Left hindlimb (tissue), 1 donor: Measurements from ENCODE around the gene REM2.
"Not testable (repeated sequence)": the region's sequence is repeated elsewhere in the genome, so short reads cannot be mapped to it uniquely, and the experiment has no call there.

Source experiments
- DNase-seq: peaks from one replicate; pipeline ENCODE4 v3.0.0-alpha.2; 2018

The REM2 gene

GRCh38 chr14:22900081-22900799 lies 17.2 kb downstream of the REM2 start:
- DNase-seq = peak; percentile 66

DNA sequence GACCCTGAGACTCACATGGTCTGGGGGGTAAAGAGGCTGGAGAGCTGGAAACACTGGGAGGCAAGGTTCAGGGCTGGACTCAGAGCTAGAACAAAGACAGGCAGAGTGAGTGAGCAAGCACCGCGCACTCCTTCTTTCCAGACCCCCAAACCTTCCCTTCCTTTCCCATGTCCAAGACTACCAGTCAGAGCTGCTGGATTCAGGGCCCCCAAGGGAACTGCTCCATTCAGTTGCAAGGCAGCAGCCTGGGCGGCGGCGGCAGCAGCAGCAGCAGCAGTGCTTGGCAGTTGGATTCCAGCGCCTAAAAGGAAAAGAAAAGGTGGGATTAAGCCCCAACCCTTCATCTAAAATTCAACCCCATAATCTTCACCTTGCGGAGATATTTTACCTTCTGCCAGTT lies 18.8 kb downstream of the REM2 start:
- no peak for DNase-seq

DNA sequence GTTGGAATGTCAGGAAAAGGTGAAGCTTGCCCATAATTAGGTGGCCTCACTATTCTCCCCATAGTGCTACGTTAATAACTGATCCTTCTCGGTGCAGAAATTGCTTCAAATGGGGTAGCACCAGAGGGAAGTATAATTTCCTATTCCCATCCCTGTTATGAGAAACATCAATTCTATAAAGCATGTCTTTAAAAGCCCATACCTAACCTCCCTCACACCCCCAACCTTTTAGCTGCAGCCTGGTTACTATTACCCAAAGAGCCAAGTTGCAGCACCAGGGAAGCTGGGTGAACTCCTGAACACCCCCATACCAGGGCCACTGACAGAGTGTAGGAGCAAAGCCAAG lies 20.7 kb downstream of the REM2 start:
- no peak for DNase-seq

DNA sequence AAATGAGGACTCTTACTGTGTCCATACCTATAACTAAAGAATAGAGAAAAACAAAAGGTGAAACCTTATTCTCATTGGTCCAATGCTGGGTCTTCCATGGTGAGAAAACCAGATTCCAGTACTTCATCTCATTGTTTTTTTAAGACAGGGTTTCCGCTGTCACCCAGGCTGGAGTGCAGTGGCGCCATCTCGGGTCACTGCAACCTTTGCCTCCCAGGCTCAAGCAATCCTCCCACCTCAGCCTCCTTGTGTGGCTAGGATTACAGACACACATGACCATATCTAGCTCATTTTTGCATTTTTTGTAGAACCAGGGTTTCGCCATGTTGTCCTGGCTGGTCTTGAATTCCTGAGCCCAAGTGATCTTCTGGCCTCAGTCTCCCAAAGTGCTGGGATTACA lies 22.6 kb downstream of the REM2 start:
- DNase-seq = no peak

GRCh38 chr14:22906073-22906472 lies 23.1 kb downstream of the REM2 start:
- DNase-seq = no peak

GRCh38 chr14:22907429-22907828 lies 24.4 kb downstream of the REM2 start:
- DNase-seq = no peak

DNA sequence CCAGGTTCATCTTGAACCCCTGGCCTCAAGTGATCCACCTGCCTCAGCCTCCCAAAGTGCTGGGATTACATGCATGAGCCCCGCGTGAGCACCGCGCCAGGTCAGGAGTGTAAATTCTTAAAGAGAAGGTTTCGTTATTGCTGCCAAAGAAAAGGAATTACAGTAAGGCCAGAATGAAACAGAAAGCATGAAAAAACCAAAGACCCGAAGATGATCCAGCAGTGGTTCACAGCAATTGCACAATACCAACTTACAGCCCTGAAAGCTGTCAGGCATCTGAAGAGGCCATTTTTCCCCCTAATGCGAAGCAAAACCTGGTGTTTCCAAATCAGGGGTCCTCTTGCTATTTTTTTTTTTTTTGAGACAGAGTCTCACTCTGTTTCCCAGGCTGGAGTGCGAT lies 25.6 kb downstream of the REM2 start:
- DNase-seq = no peak

GRCh38 chr14:22910916-22911315 lies 27.9 kb downstream of the REM2 start:
- no peak for DNase-seq

DNA sequence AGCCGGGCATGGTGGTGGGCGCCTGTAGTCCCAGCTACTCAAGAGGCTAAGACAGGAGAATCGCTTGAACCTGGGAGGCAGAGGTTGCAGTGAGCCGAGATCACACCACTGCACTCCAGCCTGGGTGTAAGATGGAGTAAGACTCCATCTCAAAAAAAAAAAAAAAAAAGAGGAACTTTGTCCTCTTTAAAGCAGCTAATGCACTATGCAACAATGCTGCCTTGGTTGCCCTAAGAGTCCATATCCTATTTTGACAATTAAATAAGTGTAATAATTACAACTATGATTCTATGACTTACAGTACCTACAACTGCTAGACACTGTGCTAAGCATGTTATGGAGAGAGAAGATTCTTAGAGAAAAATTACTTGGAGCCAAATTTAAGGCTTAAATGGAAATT lies 31.8 kb downstream of the REM2 start:
- not testable (repeated sequence) for DNase-seq

- no peak for DNase-seq
These were observed 33.0 kb downstream of the REM2 start for GRCh38 chr14:22915886-22916521.

DNA sequence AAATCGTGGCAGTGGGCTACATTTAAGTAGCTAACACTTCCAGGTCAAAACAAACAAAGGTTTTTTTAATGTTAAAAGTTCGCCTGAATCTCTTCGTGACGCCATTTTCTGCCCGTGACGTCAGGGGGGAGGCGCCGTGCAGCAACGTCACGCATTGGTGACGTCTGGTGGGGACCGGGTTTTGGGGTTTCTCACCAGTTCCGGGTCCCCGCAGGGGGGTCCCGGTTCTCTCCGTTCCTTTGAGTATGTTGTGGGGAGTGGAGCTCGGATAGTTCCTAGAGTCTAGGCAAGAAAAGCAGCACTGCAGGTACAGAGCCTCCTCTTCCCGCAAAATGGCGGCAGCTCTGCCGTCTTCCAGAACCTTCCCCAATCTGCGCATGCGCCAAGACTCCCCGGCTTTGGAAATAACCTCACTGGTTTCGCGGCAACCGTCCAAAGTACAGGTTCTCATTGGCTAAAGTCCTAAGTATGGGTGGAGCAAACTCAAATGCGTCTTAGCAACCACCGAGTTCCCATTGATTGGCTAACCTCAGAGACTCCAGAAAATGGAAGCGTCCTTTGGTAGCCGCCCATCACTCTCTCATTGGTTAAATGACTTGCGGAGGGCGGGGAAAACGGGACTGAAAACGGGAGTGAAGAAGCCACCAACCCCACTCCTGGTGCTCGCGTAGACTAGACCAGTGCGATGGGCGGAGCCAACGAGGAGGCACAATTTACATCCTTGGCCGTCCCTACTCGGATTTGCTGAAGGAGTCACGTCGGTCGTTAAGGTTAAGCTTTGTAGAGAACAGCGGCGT lies 36.0 kb downstream of the REM2 start, which contains the start of gene RBM23:
TSS of gene RBM23 (minus strand) at position 346 of the 797 bp plus-strand sequence.
- peak; percentile 100 for DNase-seq

DNA sequence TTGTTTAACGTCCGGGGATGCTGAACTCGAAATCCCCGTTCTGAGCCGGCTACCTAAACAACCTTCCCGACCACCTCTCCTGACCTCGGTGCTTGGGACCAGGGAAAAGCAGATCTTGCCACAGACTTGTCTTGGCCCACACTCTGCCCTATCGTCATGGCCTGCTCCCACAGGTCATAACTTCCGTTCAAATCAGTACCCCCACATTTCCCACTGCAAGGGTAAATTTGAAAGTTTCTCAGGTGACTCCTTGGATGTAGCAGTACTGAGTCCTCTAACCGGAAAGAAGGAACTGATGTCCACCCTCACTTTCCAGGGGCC lies 36.5 kb downstream of the REM2 start:
- no peak for DNase-seq

DNA sequence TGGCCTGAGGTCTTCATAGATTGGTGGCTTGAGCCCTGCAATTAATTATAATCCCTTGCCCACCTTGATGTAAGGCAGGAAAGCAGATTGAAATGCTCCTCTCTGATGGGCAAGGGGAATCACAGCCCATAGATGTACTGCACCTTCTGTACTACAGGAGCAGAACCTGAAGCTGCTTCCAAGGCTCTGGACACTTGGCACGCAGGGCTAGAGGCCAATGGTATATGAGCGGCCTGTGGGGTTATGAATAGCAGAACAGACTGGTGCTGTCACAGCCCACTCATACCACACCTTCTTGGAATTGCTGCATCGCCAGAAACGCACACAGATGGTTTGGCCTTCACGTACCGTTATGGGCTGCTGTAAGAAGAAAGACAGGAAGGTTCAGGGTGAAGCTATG lies 37.7 kb downstream of the REM2 start:
- no peak for DNase-seq

GRCh38 chr14:22922294-22922693 lies 39.3 kb downstream of the REM2 start:
- DNase-seq = no peak

GRCh38 chr14:22923746-22924145 lies 40.7 kb downstream of the REM2 start:
- DNase-seq = no peak

- no peak for DNase-seq
These were observed 42.5 kb downstream of the REM2 start for GRCh38 chr14:22925513-22925912.

DNA sequence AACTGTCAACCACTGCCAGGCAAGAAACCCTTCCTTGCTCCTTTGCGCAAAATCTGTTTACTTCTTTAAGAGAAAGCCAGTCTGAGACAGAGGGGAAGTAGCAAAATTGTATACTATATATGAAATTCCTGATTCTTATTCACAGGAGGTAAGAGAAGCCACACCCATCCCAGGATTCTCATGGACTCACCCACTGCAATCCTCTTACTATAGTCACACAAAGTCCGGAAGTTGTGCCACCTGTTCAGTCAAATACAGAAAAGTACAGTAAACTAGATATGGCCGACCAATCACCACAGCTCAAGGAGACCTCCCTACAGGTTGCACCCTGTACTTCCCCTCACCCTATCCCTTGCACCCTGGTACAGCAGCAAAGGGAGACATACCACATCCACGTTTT lies 43.3 kb downstream of the REM2 start:
- no peak for DNase-seq

GRCh38 chr14:22928237-22929103 lies 45.4 kb downstream of the REM2 start:
- DNase-seq = no peak

- peak; percentile 99 for DNase-seq
These were observed 46.3 kb downstream of the REM2 start, which contains the start of gene PRMT5 for GRCh38 chr14:22929104-22929960. Gene PRMT5 (minus strand): TSS chr14:22929376. CDS start chr14:22929361, 15 bp downstream.

GRCh38 chr14:22929961-22930364 lies 46.9 kb downstream of the REM2 start:
- no peak for DNase-seq

DNA sequence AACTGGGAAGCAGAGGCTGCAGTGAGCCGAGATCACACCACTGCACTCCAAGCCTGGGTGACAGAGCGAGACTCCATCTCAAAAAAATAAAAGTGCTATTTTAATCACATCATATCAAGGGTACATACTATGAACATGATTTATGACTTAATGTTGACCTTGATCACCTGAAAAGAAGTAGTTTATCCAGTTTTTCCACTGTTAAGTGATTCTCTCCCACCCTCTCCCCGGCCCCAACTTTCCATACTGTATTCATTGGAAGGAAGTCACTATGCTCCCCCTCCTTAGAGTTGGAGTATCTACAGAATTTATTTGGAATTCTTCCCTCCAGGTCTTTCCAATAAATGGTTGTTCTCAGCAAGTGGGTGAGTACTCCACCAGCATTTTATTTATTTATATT lies 49.1 kb downstream of the REM2 start:
- no peak for DNase-seq

DNA sequence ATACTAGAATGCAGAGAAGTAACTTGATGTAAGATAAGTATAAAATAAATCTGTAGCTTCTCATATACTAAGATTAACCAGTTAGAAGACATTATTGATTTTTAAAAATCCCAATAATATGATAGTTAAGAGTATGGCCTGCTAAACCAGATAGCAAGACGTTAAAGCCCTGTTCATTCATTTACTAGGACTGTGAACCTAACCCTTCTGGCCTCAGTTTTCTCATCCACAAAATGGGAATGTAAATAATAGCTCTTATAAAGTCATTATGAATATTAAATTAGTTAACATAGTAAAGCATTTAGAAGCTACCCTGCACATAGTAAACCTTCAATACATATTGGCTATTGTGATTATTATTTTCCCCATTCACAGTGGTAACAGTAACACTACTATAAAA lies 52.1 kb downstream of the REM2 start:
- no peak for DNase-seq
